Peyer's patch (tissue), 4 donors: ENCODE results near the gene PARVB.

Experiments
- CTCF ChIP-seq, 6 experiments: fragments of 450-650 bp in 4 of 6; fragments of 200-600 bp in 2 of 6; sonication (generic) in 1 of 6; IDR thresholded peaks; one replicate each; pipeline ENCODE4 v1.5.1; 2017 to 2019; ENCODE audit warnings: antibody characterized with exemption in 6 of 6, mild to moderate bottlenecking in 3 of 6, moderate library complexity in 1 of 6
- POLR2A ChIP-seq, 2 donors: fragments of 450-650 bp; IDR thresholded peaks; one replicate each; pipeline ENCODE4 v1.5.1; 2017; ENCODE audit warnings: antibody characterized with exemption in 2 of 2, mild to moderate bottlenecking in 2 of 2, moderate library complexity in 2 of 2

- no peak for TF ChIP-seq CTCF (IDR thresholded peaks at IDR 0.05)
- no peak for TF ChIP-seq POLR2A (IDR thresholded peaks at IDR 0.05)
Observed at GRCh38 chr22:44103735-44104480, 79.8 kb downstream of the PARVB start.
